K562 (cell line): ENCODE measurements around the gene PRSS53. TPM values are rescaled to one million over a fixed set of nuclear protein-coding genes. Genes with fewer than 3 reads are reported as not detected.
A peak's percentile ranks its signal among the peaks of the same experiment; 100 is the strongest.

Experiments used
- CBFA2T3 ChIP-seq: fragments of 450-650 bp; IDR thresholded peaks from 2 replicates; pipeline ENCODE4 v1.6.1; 2017
- FOSL1 ChIP-seq: fragments of 200-800 bp; sonication (Bioruptor generic); conservative IDR thresholded peaks from 2 replicates; pipeline ENCODE4 v1.6.1; 2016; ENCODE audit warnings: missing genetic modification characterization, missing compliant biosample characterization
- HDGF ChIP-seq: fragments of 450-650 bp; IDR thresholded peaks from 2 replicates; pipeline ENCODE4 v1.6.1; 2016
- HNRNPK ChIP-seq: fragments of 200-400 bp; formaldehyde crosslinking; IDR thresholded peaks from one replicate; pipeline ENCODE4 v1.6.1; 2018; ENCODE audit warnings: mild to moderate bottlenecking, low read depth, low read length; ENCODE audit not compliant: poor library complexity, severe bottlenecking
- HOXB6 ChIP-seq: fragments of 250-450 bp; sonication (Bioruptor Pico); IDR thresholded peaks from 2 replicates; pipeline ENCODE4 v1.5.1; 2022; ENCODE audit warnings: mild to moderate bottlenecking, borderline replicate concordance
- KHSRP ChIP-seq: fragments of 450-650 bp; IDR thresholded peaks from 2 replicates; pipeline ENCODE4 v1.6.1; 2017
- MAFK ChIP-seq: IDR thresholded peaks from 2 replicates; pipeline ENCODE4 v1.6.1; 2011; ENCODE audit warnings: low read length, improper control_type of control experiment
- MEF2D ChIP-seq: conservative IDR thresholded peaks from 2 replicates; pipeline ENCODE4 v1.6.1; 2016; ENCODE audit warnings: low read depth, missing genetic modification characterization, missing compliant biosample characterization
- PHF20 ChIP-seq: fragments of 450-650 bp; IDR thresholded peaks from 2 replicates; pipeline ENCODE4 v1.6.1; 2018; ENCODE audit not compliant: partially characterized antibody
- PML ChIP-seq: IDR thresholded peaks from 2 replicates; pipeline ENCODE4 v1.6.1; 2012; ENCODE audit warnings: low read length, inconsistent platforms
- RAD51 ChIP-seq: fragments of 450-650 bp; IDR thresholded peaks from 2 replicates; pipeline ENCODE4 v1.7.1; 2016; ENCODE audit warnings: low read depth, mild to moderate bottlenecking, borderline replicate concordance
- RBBP5 ChIP-seq: fragments of 200-600 bp; sonication (generic); IDR thresholded peaks from 2 replicates; pipeline ENCODE4 v1.6.1; 2012; ENCODE audit warnings: borderline replicate concordance, mild to moderate bottlenecking, low read length, control low read depth, inconsistent platforms; ENCODE audit not compliant: insufficient read depth, poor library complexity, severe bottlenecking
- RNF2 ChIP-seq: sonication (generic); IDR thresholded peaks from 2 replicates; pipeline ENCODE4 v1.6.1; 2016
- SAFB2 ChIP-seq: fragments of 200-400 bp; formaldehyde crosslinking; IDR thresholded peaks from 2 replicates; pipeline ENCODE4 v1.6.1; 2018; ENCODE audit warnings: borderline replicate concordance, low read length, low read depth, moderate library complexity; ENCODE audit not compliant: severe bottlenecking
- SP1 ChIP-seq: sonication (generic); formaldehyde crosslinking; IDR thresholded peaks from 2 replicates; pipeline ENCODE4 v1.8.1; 2022; ENCODE audit warnings: mild to moderate bottlenecking, missing genetic modification reagents
- TAF1 ChIP-seq: IDR thresholded peaks from 2 replicates; pipeline ENCODE4 v1.6.1; 2011; ENCODE audit warnings: mild to moderate bottlenecking, low read length, moderate library complexity; ENCODE audit not compliant: insufficient read depth, control insufficient read depth, severe bottlenecking; ENCODE audit errors: extremely low read depth
- TBL1XR1 ChIP-seq, 2 experiments: IDR thresholded peaks; 2 replicates each; pipeline ENCODE4 v1.6.1; 2012; ENCODE audit warnings: improper control_type of control experiment in 2 of 2, low read length in 2 of 2, mild to moderate bottlenecking in 1 of 2
- TCF3 ChIP-seq: sonication (generic); formaldehyde crosslinking; IDR thresholded peaks from 2 replicates; pipeline ENCODE4 v1.4.0; 2020; ENCODE audit warnings: mild to moderate bottlenecking, missing genetic modification reagents
- TGIF2 ChIP-seq: sonication (generic); formaldehyde crosslinking; IDR thresholded peaks from 2 replicates; pipeline ENCODE4 v1.8.1; 2022; ENCODE audit warnings: mild to moderate bottlenecking, missing genetic modification reagents, moderate library complexity
- ZBTB17 ChIP-seq: fragments of 450-650 bp; formaldehyde crosslinking; IDR thresholded peaks from 2 replicates; pipeline ENCODE4 v1.4.0; 2020; ENCODE audit warnings: mild to moderate bottlenecking
- ZC3H11A ChIP-seq: IDR thresholded peaks from 2 replicates; pipeline ENCODE4 v1.6.1; 2012; ENCODE audit warnings: low read depth, low read length, improper control_type of control experiment
- ZNF175 ChIP-seq: fragments of 200-800 bp; sonication (Bioruptor generic); IDR thresholded peaks from 2 replicates; pipeline ENCODE4 v1.6.1; 2016; ENCODE audit warnings: low read depth, mild to moderate bottlenecking, missing genetic modification characterization, missing compliant biosample characterization
- ZNF668 ChIP-seq: fragments of 250-450 bp; sonication (Bioruptor Pico); IDR thresholded peaks from 2 replicates; pipeline ENCODE4 v1.8.0; 2022; ENCODE audit warnings: mild to moderate bottlenecking, inconsistent platforms
- polyA plus RNA-seq, 8 experiments: library from polyadenylated mRNA; depleted of rRNA in 4 of 8; stranded (reverse) in 5 of 8; unstranded in 3 of 8; fragments of >200 nt; fragmentation: Nextera tagmentation in 2 of 8; fragmentation: Illumina TruSeq in 1 of 8; extraction: Ambion mirVana in 2 of 8; extraction: Trizol in 1 of 8; gene quantifications; 2 replicates each; pipeline versions ENCODE4 v1.2.1 to v1.2.3, GENCODE V29; 2011 to 2014; ENCODE audit warnings: inconsistent platforms in 1 of 8, missing spikeins in 1 of 8
- total RNA-seq, 7 experiments: library from RNA; depleted of rRNA in 6 of 7; stranded (reverse); fragments of >200 nt in 6 of 7; fragmentation: Illumina TruSeq in 2 of 7; extraction: Trizol in 2 of 7; gene quantifications; 2 replicates each; pipeline versions ENCODE4 v1.2.1 to v1.2.3, GENCODE V29; 2011 to 2021; ENCODE audit warnings: low replicate concordance in 1 of 7
- TF ChIP-seq, protein P1 (sequence below): sonication (generic); formaldehyde crosslinking; IDR thresholded peaks from 2 replicates; pipeline ENCODE4 v1.8.0; 2022; ENCODE audit warnings: mild to moderate bottlenecking, missing genetic modification reagents, borderline replicate concordance
- TF ChIP-seq, protein P2 (sequence below): fragments of 450-650 bp; IDR thresholded peaks from 2 replicates; pipeline ENCODE4 v1.6.1; 2016
- TF ChIP-seq, protein P3 (sequence below): fragments of 450-650 bp; formaldehyde crosslinking; IDR thresholded peaks from 2 replicates; pipeline ENCODE4 v1.4.0; 2020; ENCODE audit warnings: mild to moderate bottlenecking, moderate library complexity

Gene PRSS53
- total and polyA plus RNA-seq, 9 of the 15 experiments (the other 6 are each of a cell fraction or from before 2014, with no cell fraction given) = 0.40 to 1.9 (median 0.78) TPM; not detected in 2

DNA sequence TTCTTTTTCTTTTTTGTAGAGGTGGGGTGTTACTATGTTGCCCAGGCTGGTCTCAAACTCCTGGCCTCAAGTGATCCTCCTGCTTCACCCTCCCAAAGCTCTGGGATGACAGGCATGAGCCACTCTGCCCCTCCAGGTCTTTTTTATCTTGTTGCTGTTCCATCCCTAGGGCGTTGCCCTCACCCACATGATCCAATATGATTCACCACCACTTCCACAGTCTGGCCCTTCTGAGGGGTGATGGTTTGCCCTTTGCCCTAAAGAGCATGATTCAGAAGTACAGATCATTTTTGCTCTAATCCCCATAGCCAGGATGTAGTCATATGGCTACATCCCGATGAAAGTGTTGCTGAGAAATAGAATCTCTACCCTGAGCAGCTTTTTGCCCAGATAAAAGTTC is 36.6 kb downstream of the PRSS53 start (continued):
- TF ChIP-seq ZNF668 (CRISPR knock-in tag) (no peak), SP1 (no peak), FOSL1 (tag) (peak; percentile 97), RBBP5 (no peak), SAFB2 (no peak), ZBTB17 (CRISPR knock-in tag) (no peak), TAF1 (no peak), PML (no peak), TGIF2 (CRISPR knock-in tag) (no peak), HOXB6 (CRISPR knock-in tag) (no peak), MEF2D (tag) (no peak), CBFA2T3 (peak; percentile 41), RAD51 (no peak), ZC3H11A (no peak), ZNF175 (CRISPR knock-in tag) (no peak), HNRNPK (no peak), HDGF (no peak), TCF3 (CRISPR knock-in tag) (no peak), MAFK (no peak), TBL1XR1 (IDR thresholded peaks at IDR 0.05; ENCODE audit: low read length in 2 of 2) (0 out of 4 replicates have a peak, but pooled peaks of 1 of the 2 experiments have one; percentile 16), RNF2 (no peak), KHSRP (no peak), PHF20 (no peak)
- TF ChIP-seq, protein P1, sequence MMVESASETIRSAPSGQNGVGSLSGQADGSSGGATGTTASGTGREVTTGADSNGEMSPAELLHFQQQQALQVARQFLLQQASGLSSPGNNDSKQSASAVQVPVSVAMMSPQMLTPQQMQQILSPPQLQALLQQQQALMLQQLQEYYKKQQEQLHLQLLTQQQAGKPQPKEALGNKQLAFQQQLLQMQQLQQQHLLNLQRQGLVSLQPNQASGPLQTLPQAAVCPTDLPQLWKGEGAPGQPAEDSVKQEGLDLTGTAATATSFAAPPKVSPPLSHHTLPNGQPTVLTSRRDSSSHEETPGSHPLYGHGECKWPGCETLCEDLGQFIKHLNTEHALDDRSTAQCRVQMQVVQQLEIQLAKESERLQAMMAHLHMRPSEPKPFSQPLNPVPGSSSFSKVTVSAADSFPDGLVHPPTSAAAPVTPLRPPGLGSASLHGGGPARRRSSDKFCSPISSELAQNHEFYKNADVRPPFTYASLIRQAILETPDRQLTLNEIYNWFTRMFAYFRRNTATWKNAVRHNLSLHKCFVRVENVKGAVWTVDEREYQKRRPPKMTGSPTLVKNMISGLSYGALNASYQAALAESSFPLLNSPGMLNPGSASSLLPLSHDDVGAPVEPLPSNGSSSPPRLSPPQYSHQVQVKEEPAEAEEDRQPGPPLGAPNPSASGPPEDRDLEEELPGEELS (CRISPR knock-in tag) = no peak
- TF ChIP-seq, protein P2, sequence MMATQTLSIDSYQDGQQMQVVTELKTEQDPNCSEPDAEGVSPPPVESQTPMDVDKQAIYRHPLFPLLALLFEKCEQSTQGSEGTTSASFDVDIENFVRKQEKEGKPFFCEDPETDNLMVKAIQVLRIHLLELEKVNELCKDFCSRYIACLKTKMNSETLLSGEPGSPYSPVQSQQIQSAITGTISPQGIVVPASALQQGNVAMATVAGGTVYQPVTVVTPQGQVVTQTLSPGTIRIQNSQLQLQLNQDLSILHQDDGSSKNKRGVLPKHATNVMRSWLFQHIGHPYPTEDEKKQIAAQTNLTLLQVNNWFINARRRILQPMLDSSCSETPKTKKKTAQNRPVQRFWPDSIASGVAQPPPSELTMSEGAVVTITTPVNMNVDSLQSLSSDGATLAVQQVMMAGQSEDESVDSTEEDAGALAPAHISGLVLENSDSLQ = no peak
- TF ChIP-seq, protein P3, sequence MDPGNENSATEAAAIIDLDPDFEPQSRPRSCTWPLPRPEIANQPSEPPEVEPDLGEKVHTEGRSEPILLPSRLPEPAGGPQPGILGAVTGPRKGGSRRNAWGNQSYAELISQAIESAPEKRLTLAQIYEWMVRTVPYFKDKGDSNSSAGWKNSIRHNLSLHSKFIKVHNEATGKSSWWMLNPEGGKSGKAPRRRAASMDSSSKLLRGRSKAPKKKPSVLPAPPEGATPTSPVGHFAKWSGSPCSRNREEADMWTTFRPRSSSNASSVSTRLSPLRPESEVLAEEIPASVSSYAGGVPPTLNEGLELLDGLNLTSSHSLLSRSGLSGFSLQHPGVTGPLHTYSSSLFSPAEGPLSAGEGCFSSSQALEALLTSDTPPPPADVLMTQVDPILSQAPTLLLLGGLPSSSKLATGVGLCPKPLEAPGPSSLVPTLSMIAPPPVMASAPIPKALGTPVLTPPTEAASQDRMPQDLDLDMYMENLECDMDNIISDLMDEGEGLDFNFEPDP (CRISPR knock-in tag) = no peak
